Adrenal gland (tissue), 5 donors: ENCODE data around the gene GUCY2C.

Experiments
- CTCF ChIP-seq, 6 experiments: fragments of 450-650 bp in 4 of 6; fragments of 200-600 bp in 2 of 6; sonication (generic) in 1 of 6; IDR thresholded peaks; 1 replicate in 5 of 6; 2 replicates in 1 of 6; pipeline versions ENCODE4 v1.5.1 to v1.8.0; 2016 to 2021; ENCODE audit warnings: antibody characterized with exemption in 6 of 6, mild to moderate bottlenecking in 2 of 6, moderate library complexity in 1 of 6
- POLR2A ChIP-seq, 2 donors: fragments of 450-650 bp; IDR thresholded peaks; one replicate each; pipeline ENCODE4 v1.6.1; 2017; ENCODE audit warnings: antibody characterized with exemption in 2 of 2, mild to moderate bottlenecking in 2 of 2, moderate library complexity in 1 of 2
- donor health status: DM: no; HTN: no; CAD: no.

- TF ChIP-seq POLR2A (IDR thresholded peaks at IDR 0.05): no peak
- TF ChIP-seq CTCF (IDR thresholded peaks at IDR 0.05): no peak
These were observed 30.7 kb downstream of the GUCY2C start for GRCh38 chr12:14665354-14666348.
